ENCODE data around the gene EDRF1.
A peak's percentile ranks its signal among the peaks of the same experiment; 100 is the strongest.
"Not testable (repeated sequence)": the region's sequence is repeated elsewhere in the genome, so short reads cannot be mapped to it uniquely, and the experiment has no call there.

The EDRF1 gene

GRCh38 chr10:125719173-125720001 is at the start of gene EDRF1:
Gene EDRF1 (plus strand): TSS chr10:125719709. CDS start chr10:125719808, 99 bp downstream.
- peak; percentile 97 for DNase-seq

GRCh38 chr10:125672884-125673283 is 46.6 kb upstream of the EDRF1 start:
- DNase-seq = no peak

GRCh38 chr10:125679436-125679835 is 40.1 kb upstream of the EDRF1 start:
- no peak for DNase-seq

GRCh38 chr10:125683063-125683462 is 36.4 kb upstream of the EDRF1 start, which contains the start of gene TEX36:
Gene TEX36 (minus strand): TSS chr10:125683163. CDS start chr10:125682989, 174 bp downstream.
- no peak for DNase-seq

- DNase-seq = no peak
Measured at GRCh38 chr10:125683821-125684220, 35.7 kb upstream of the EDRF1 start.

GRCh38 chr10:125684581-125684980 is 34.9 kb upstream of the EDRF1 start:
- DNase-seq = no peak

GRCh38 chr10:125687507-125688185 is 31.9 kb upstream of the EDRF1 start:
- no peak for DNase-seq

- DNase-seq = no peak
Measured at GRCh38 chr10:125689955-125690569, 29.4 kb upstream of the EDRF1 start.

- no peak for DNase-seq
Measured at GRCh38 chr10:125691160-125691981, 28.1 kb upstream of the EDRF1 start.

- DNase-seq = no peak
Measured at GRCh38 chr10:125692196-125692595, 27.3 kb upstream of the EDRF1 start.

GRCh38 chr10:125692601-125693523 is 26.6 kb upstream of the EDRF1 start:
- no peak for DNase-seq

GRCh38 chr10:125693524-125693847 is 26.0 kb upstream of the EDRF1 start:
- no peak for DNase-seq

GRCh38 chr10:125694883-125695282 is 24.6 kb upstream of the EDRF1 start:
- DNase-seq = no peak

- not testable (repeated sequence) for DNase-seq
Measured at GRCh38 chr10:125696884-125697283, 22.6 kb upstream of the EDRF1 start.

- DNase-seq = no peak
Measured at GRCh38 chr10:125698481-125698998, 21.0 kb upstream of the EDRF1 start.

- DNase-seq = no peak
Measured at GRCh38 chr10:125699562-125700143, 19.9 kb upstream of the EDRF1 start.

GRCh38 chr10:125700355-125700911 is 19.1 kb upstream of the EDRF1 start:
- DNase-seq = no peak

GRCh38 chr10:125707541-125708468 is 11.7 kb upstream of the EDRF1 start:
- no peak for DNase-seq

GRCh38 chr10:125708971-125709503 is 10.5 kb upstream of the EDRF1 start:
- DNase-seq = no peak

Measured in GDM1 (cell line).